CD4-positive, alpha-beta T cell treated with Interleukin-6 at 100 ng/mL for 8 hours (primary cell): ENCODE data around the gene LPAR6.

ENCODE experiments used
- DNase-seq: peaks from one replicate; pipeline ENCODE4 v3.0.0-alpha.2; 2020; ENCODE audit warnings: mixed read lengths, low spot score

LPAR6 gene

DNA sequence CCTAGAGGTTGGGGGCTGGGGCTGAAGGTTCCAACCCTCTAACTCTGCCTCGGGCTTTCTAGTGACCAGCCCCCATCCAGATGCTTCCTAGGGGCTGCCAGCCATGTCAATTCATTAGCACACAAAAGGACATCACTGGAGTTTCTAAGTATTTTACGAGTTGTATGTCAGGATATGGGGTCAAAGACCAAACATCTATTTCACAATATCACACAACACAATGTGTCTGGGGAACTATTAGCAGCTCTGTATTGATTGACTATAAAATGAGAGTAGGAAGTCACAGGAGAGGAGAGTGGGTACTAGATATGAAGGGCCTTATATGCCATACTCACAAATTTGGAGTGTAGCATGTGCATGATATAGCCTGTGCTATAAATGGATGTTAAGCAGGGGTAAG, 42.1 kb downstream of the LPAR6 start:
- no peak for DNase-seq

DNA sequence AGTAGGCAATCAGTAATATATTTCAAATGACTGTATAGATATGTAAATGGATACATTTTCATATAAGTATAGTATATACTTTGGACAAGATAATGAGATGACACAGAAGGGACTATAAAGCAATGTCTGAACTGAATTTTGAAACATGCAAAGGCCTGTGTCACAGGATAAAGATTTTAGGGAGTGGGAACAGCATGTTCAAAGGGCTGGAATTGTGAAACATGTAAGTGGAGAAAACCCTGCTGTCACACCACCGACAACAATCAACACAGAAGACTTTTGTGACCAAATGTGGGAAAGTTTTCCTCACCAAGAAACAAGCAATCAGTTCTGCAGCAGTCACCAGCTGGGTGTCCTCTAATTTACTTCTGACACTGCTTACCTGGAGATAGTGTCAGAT, 42.9 kb downstream of the LPAR6 start:
- DNase-seq = no peak
